Measurements from ENCODE around the gene KIAA0408.
A peak's percentile ranks its signal among the peaks of the same experiment; 100 is the strongest.

KIAA0408 gene

GRCh38 chr6:127477658-127478057, 18.5 kb upstream of the KIAA0408 start:
- H3K9me3 Mint-ChIP-seq: no peaks in the 10 kb centered on the region
- H3K4me1 Mint-ChIP-seq: no peaks in the 10 kb centered on the region
- DNase-seq (ENCODE audit: low spot score in 2 of 2) (no peak), ATAC-seq (replicated peaks; ENCODE audit: extremely low read depth, poor library complexity, severe bottlenecking) (no peak)
- H3K4me3 Mint-ChIP-seq: no peak overlapping the region
- no peak overlapping the region for H3K27ac Mint-ChIP-seq (ENCODE audit: low read depth)
- peaks cover 3% of the 10 kb centered on the region for H3K36me3 Mint-ChIP-seq (ENCODE audit: insufficient read depth)
- no peaks in the 10 kb centered on the region for H3K27me3 Mint-ChIP-seq

GRCh38 chr6:127475823-127476176, 16.6 kb upstream of the KIAA0408 start:
- H3K27ac Mint-ChIP-seq (ENCODE audit: low read depth): no peak overlapping the region
- no peak overlapping the region for H3K4me3 Mint-ChIP-seq

GRCh38 chr6:127475135-127475822, 16.1 kb upstream of the KIAA0408 start:
- peaks cover 1% of the 10 kb centered on the region for H3K36me3 Mint-ChIP-seq (ENCODE audit: insufficient read depth)
- H3K27ac Mint-ChIP-seq (ENCODE audit: low read depth): no peak overlapping the region
- H3K4me1 Mint-ChIP-seq: no peaks in the 10 kb centered on the region
- no peak for DNase-seq (ENCODE audit: low spot score in 2 of 2)
- H3K4me3 Mint-ChIP-seq: no peak overlapping the region
- no peaks in the 10 kb centered on the region for H3K27me3 Mint-ChIP-seq
- no peaks in the 10 kb centered on the region for H3K9me3 Mint-ChIP-seq
- no peak for ATAC-seq (replicated peaks; ENCODE audit: extremely low read depth, poor library complexity, severe bottlenecking)

More at GRCh38 chr6:127475823-127476176, 16.6 kb upstream of the KIAA0408 start:
- ATAC-seq (replicated peaks; ENCODE audit: extremely low read depth, poor library complexity, severe bottlenecking) (no peak), DNase-seq (ENCODE audit: low spot score in 2 of 2) (no peak)
- Mint-ChIP-seq H3K27me3 (no peaks in the 10 kb centered on the region), H3K9me3 (no peaks in the 10 kb centered on the region), H3K36me3 (ENCODE audit: insufficient read depth) (peaks cover 1% of the 10 kb centered on the region), H3K4me1 (no peaks in the 10 kb centered on the region)

GRCh38 chr6:127471379-127472255, 12.4 kb upstream of the KIAA0408 start:
- peaks cover 3% of the 10 kb centered on the region for H3K36me3 Mint-ChIP-seq (ENCODE audit: insufficient read depth)
- no peaks in the 10 kb centered on the region for H3K9me3 Mint-ChIP-seq
- H3K4me1 Mint-ChIP-seq: no peaks in the 10 kb centered on the region
- DNase-seq (ENCODE audit: low spot score in 2 of 2) (no peak), ATAC-seq (replicated peaks; ENCODE audit: extremely low read depth, poor library complexity, severe bottlenecking) (no peak)
- H3K4me3 Mint-ChIP-seq: no peak overlapping the region
- no peaks in the 10 kb centered on the region for H3K27me3 Mint-ChIP-seq
- no peak overlapping the region for H3K27ac Mint-ChIP-seq (ENCODE audit: low read depth)

- DNase-seq (ENCODE audit: low spot score in 2 of 2) (no peak), ATAC-seq (replicated peaks; ENCODE audit: extremely low read depth, poor library complexity, severe bottlenecking) (no peak)
- H3K27me3 Mint-ChIP-seq: no peaks in the 10 kb centered on the region
- no peaks in the 10 kb centered on the region for H3K4me1 Mint-ChIP-seq
- H3K27ac Mint-ChIP-seq (ENCODE audit: low read depth): no peak overlapping the region
- no peak overlapping the region for H3K4me3 Mint-ChIP-seq
- peaks cover 3% of the 10 kb centered on the region for H3K36me3 Mint-ChIP-seq (ENCODE audit: insufficient read depth)
- no peaks in the 10 kb centered on the region for H3K9me3 Mint-ChIP-seq
Measured at GRCh38 chr6:127468936-127469335, 9.7 kb upstream of the KIAA0408 start.

GRCh38 chr6:127466416-127466815, 7.2 kb upstream of the KIAA0408 start:
- no peak for ATAC-seq (replicated peaks; ENCODE audit: extremely low read depth, poor library complexity, severe bottlenecking)
- Mint-ChIP-seq H3K36me3 (ENCODE audit: insufficient read depth) (peaks cover 2% of the 10 kb centered on the region), H3K4me1 (no peaks in the 10 kb centered on the region), H3K4me3 (no peak overlapping the region), H3K27ac (ENCODE audit: low read depth) (no peak overlapping the region), H3K27me3 (no peaks in the 10 kb centered on the region), H3K9me3 (no peaks in the 10 kb centered on the region)
- no peak for DNase-seq (ENCODE audit: low spot score in 2 of 2)

- Mint-ChIP-seq H3K4me3 (no peak overlapping the region), H3K36me3 (ENCODE audit: insufficient read depth) (peaks cover 2% of the 10 kb centered on the region), H3K4me1 (no peaks in the 10 kb centered on the region), H3K27ac (ENCODE audit: low read depth) (no peak overlapping the region), H3K27me3 (no peaks in the 10 kb centered on the region), H3K9me3 (no peaks in the 10 kb centered on the region)
- DNase-seq (ENCODE audit: low spot score in 2 of 2): peak in 1 of 2 donors; percentile 20
- no peak for ATAC-seq (replicated peaks; ENCODE audit: extremely low read depth, poor library complexity, severe bottlenecking)
Measured at GRCh38 chr6:127464881-127465459, 5.8 kb upstream of the KIAA0408 start.

GRCh38 chr6:127464161-127464880, 5.1 kb upstream of the KIAA0408 start:
- Mint-ChIP-seq H3K4me1 (no peaks in the 10 kb centered on the region), H3K36me3 (ENCODE audit: insufficient read depth) (no peaks in the 10 kb centered on the region), H3K4me3 (no peak overlapping the region), H3K27me3 (no peaks in the 10 kb centered on the region), H3K27ac (ENCODE audit: low read depth) (no peak overlapping the region), H3K9me3 (no peaks in the 10 kb centered on the region)
- no peak for DNase-seq (ENCODE audit: low spot score in 2 of 2)
- ATAC-seq (replicated peaks; ENCODE audit: extremely low read depth, poor library complexity, severe bottlenecking): no peak

GRCh38 chr6:127463056-127463455, 3.9 kb upstream of the KIAA0408 start:
- no peaks in the 10 kb centered on the region for H3K9me3 Mint-ChIP-seq
- ATAC-seq (replicated peaks; ENCODE audit: extremely low read depth, poor library complexity, severe bottlenecking) (no peak), DNase-seq (ENCODE audit: low spot score in 2 of 2) (no peak)

GRCh38 chr6:127462376-127462775, 3.2 kb upstream of the KIAA0408 start:
- Mint-ChIP-seq H3K4me1 (no peaks in the 10 kb centered on the region), H3K4me3 (no peak overlapping the region), H3K9me3 (no peaks in the 10 kb centered on the region), H3K36me3 (ENCODE audit: insufficient read depth) (no peaks in the 10 kb centered on the region), H3K27me3 (peaks cover 6% of the 10 kb centered on the region), H3K27ac (ENCODE audit: low read depth) (no peak overlapping the region)
- ATAC-seq (replicated peaks; ENCODE audit: extremely low read depth, poor library complexity, severe bottlenecking): no peak
- no peak for DNase-seq (ENCODE audit: low spot score in 2 of 2)

More at GRCh38 chr6:127463056-127463455, 3.9 kb upstream of the KIAA0408 start:
- Mint-ChIP-seq H3K27ac (ENCODE audit: low read depth) (no peak overlapping the region), H3K36me3 (ENCODE audit: insufficient read depth) (no peaks in the 10 kb centered on the region), H3K4me3 (no peak overlapping the region), H3K4me1 (no peaks in the 10 kb centered on the region), H3K27me3 (peaks cover 4% of the 10 kb centered on the region)

GRCh38 chr6:127460465-127460864, 1.3 kb upstream of the KIAA0408 start:
- peaks cover 20% of the 10 kb centered on the region for H3K27me3 Mint-ChIP-seq
- H3K36me3 Mint-ChIP-seq (ENCODE audit: insufficient read depth): no peaks in the 10 kb centered on the region
- no peak for DNase-seq (ENCODE audit: low spot score in 2 of 2)
- no peaks in the 10 kb centered on the region for H3K4me1 Mint-ChIP-seq
- no peaks in the 10 kb centered on the region for H3K9me3 Mint-ChIP-seq
- ATAC-seq (replicated peaks; ENCODE audit: extremely low read depth, poor library complexity, severe bottlenecking): no peak
- no peak overlapping the region for H3K4me3 Mint-ChIP-seq
- H3K27ac Mint-ChIP-seq (ENCODE audit: low read depth): no peak overlapping the region

- Mint-ChIP-seq H3K36me3 (ENCODE audit: insufficient read depth) (no peaks in the 10 kb centered on the region), H3K9me3 (no peaks in the 10 kb centered on the region), H3K4me3 (no peak overlapping the region), H3K4me1 (no peaks in the 10 kb centered on the region), H3K27ac (ENCODE audit: low read depth) (no peak overlapping the region), H3K27me3 (peaks cover 20% of the 10 kb centered on the region)
- ATAC-seq (replicated peaks; ENCODE audit: extremely low read depth, poor library complexity, severe bottlenecking): no peak
- no peak for DNase-seq (ENCODE audit: low spot score in 2 of 2)
Measured at GRCh38 chr6:127458817-127459216, 372 bp downstream of the KIAA0408 start.

Measured in central memory CD8-positive, alpha-beta T cell (primary cell).